ENCODE measurements around the gene MRM1.

DNA sequence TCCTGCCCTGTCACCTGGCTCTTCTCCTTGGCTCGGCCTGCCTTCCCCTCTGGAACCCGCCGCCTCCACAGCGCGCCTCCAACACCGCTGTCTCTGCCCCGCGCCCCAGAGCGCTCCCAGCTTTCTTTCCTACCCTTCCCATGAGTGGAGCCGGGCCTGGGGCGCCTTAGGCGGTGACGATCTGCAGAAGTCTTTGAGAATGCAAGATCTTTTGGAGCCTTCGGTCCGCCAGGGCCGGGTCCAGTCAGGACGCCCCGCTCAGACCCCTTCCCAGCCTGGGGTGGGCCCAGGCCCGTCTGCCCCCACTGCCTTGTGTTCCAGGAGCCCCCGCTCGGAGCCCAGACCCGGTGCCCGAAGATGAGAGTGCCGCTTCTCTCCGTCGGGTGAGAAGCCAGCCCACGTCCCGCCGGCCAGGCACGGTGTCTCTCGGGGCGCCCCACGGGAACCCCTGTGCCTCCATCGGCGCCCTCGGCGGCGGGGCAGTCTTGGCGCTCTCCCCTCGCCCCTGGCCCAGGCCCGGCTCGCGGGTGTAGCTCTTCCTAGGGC lies 40.0 kb downstream of the MRM1 start:
- TF ChIP-seq, protein P1, sequence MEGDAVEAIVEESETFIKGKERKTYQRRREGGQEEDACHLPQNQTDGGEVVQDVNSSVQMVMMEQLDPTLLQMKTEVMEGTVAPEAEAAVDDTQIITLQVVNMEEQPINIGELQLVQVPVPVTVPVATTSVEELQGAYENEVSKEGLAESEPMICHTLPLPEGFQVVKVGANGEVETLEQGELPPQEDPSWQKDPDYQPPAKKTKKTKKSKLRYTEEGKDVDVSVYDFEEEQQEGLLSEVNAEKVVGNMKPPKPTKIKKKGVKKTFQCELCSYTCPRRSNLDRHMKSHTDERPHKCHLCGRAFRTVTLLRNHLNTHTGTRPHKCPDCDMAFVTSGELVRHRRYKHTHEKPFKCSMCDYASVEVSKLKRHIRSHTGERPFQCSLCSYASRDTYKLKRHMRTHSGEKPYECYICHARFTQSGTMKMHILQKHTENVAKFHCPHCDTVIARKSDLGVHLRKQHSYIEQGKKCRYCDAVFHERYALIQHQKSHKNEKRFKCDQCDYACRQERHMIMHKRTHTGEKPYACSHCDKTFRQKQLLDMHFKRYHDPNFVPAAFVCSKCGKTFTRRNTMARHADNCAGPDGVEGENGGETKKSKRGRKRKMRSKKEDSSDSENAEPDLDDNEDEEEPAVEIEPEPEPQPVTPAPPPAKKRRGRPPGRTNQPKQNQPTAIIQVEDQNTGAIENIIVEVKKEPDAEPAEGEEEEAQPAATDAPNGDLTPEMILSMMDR (optimal IDR thresholded peaks at IDR 0.05 in 1 of 3, IDR thresholded peaks at IDR 0.05 in 1 of 3, conservative IDR thresholded peaks at IDR 0.05 in 1 of 3; ENCODE audit: extremely low read depth in 1 of 3, insufficient read depth in 2 of 3, low read length in 3 of 3) = no peak
- TF ChIP-seq EZH2 (IDR thresholded peaks at IDR 0.05; ENCODE audit: low read length) = peak; percentile 90

Measured in keratinocyte (primary cell).